Esophagus squamous epithelium (tissue), 5 donors: ENCODE measurements around the gene APP. TPM values are rescaled to one million over a fixed set of nuclear protein-coding genes. Genes with fewer than 3 reads are reported as not detected.

Experiments
- DNase-seq: peaks from one replicate; lab custom pipeline; 2025; lab: John Stamatoyannopoulos, UW
- H3K27ac ChIP-seq, 4 donors: fragments of 200-600 bp; sonication (generic); one replicate each; pipeline ENCODE4 v1.5.1; 2016 to 2019; ENCODE audit warnings: mild to moderate bottlenecking in 1 of 4
- H3K27me3 ChIP-seq, 4 donors: fragments of 200-600 bp; sonication (generic); 1 replicate in 3 of 4; 2 replicates in 1 of 4; pipeline versions ENCODE4 v1.5.1 to v1.6.0; 2017 to 2021; ENCODE audit warnings: antibody characterized with exemption in 1 of 4
- H3K36me3 ChIP-seq, 3 donors: fragments of 200-600 bp; sonication (generic); one replicate each; pipeline ENCODE4 v1.5.1; 2016 to 2019
- H3K4me1 ChIP-seq, 3 donors: fragments of 200-600 bp; sonication (generic); one replicate each; pipeline ENCODE4 v1.5.1; 2017 to 2019
- H3K4me3 ChIP-seq, 4 donors: fragments of 200-600 bp; sonication (generic); 1 replicate in 3 of 4; 2 replicates in 1 of 4; pipeline ENCODE4 v1.5.1; 2016 to 2019; ENCODE audit warnings: mild to moderate bottlenecking in 2 of 4, moderate library complexity in 1 of 4
- H3K9me3 ChIP-seq, 3 donors: fragments of 200-600 bp; sonication (generic); one replicate each; pipeline ENCODE4 v1.5.1; 2016 to 2019
- POLR2A ChIP-seq, 4 donors: fragments of 450-650 bp; IDR thresholded peaks; one replicate each; pipeline ENCODE4 v1.6.1; 2017; ENCODE audit warnings: antibody characterized with exemption in 4 of 4, mild to moderate bottlenecking in 4 of 4, moderate library complexity in 3 of 4
- WGBS, 2 donors: methylation state at CpG; one replicate each; pipeline ENCODE4 v1.1.5; 2018; 5-methylcytosine and 5-hydroxymethylcytosine counted together
- intact Hi-C: fragments of 100-400 bp; cut with DNase I; formaldehyde crosslinking; loops from one replicate; pipeline ENCODE4 v1.15.0; 2022
- total RNA-seq, 4 donors: library from RNA; depleted of rRNA; stranded (reverse); fragments of >200 nt; gene quantifications; one replicate each; pipeline ENCODE4 v1.1.0, GENCODE V29; 2016
- TF ChIP-seq, protein P1 (sequence below), 6 experiments: fragments of 450-650 bp in 4 of 6; fragments of 200-600 bp in 2 of 6; sonication (generic) in 2 of 6; IDR thresholded peaks; one replicate each; pipeline ENCODE4 v1.5.1; 2016 to 2019; ENCODE audit warnings: antibody characterized with exemption in 6 of 6, mild to moderate bottlenecking in 4 of 6, moderate library complexity in 4 of 6
- donor health status: DM: yes; HTN: yes; CAD: no.

Gene APP
- total RNA-seq, 4 donors from 2014 or later = 58.2 to 277 (median 183) TPM

GRCh38 chr21:26167593-26167992, 3.0 kb downstream of the APP start:
- no peak for TF ChIP-seq POLR2A (IDR thresholded peaks at IDR 0.05)
- TF ChIP-seq, protein P1, sequence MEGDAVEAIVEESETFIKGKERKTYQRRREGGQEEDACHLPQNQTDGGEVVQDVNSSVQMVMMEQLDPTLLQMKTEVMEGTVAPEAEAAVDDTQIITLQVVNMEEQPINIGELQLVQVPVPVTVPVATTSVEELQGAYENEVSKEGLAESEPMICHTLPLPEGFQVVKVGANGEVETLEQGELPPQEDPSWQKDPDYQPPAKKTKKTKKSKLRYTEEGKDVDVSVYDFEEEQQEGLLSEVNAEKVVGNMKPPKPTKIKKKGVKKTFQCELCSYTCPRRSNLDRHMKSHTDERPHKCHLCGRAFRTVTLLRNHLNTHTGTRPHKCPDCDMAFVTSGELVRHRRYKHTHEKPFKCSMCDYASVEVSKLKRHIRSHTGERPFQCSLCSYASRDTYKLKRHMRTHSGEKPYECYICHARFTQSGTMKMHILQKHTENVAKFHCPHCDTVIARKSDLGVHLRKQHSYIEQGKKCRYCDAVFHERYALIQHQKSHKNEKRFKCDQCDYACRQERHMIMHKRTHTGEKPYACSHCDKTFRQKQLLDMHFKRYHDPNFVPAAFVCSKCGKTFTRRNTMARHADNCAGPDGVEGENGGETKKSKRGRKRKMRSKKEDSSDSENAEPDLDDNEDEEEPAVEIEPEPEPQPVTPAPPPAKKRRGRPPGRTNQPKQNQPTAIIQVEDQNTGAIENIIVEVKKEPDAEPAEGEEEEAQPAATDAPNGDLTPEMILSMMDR (IDR thresholded peaks at IDR 0.05) = no peak
- DNase-seq = no peak
- Histone ChIP-seq H3K9me3 (no peaks in the 10 kb centered on the region), H3K4me3 (peak overlapping the region in 2 of 4 donors; percentile 91 to 94), H3K4me1 (peaks cover 12 to 52% (median 22%) of the 10 kb centered on the region in 3 donors), H3K36me3 (no peaks in the 10 kb centered on the region), H3K27me3 (no peaks in the 10 kb centered on the region), H3K27ac (peak overlapping the region in 3 of 4 donors; percentile 5 to 94 (median 12))
- WGBS, 2 donors = 43 to 50% methylated on average over 9 of the region's 9 CpGs
- intact Hi-C loops = no loop called here

DNA sequence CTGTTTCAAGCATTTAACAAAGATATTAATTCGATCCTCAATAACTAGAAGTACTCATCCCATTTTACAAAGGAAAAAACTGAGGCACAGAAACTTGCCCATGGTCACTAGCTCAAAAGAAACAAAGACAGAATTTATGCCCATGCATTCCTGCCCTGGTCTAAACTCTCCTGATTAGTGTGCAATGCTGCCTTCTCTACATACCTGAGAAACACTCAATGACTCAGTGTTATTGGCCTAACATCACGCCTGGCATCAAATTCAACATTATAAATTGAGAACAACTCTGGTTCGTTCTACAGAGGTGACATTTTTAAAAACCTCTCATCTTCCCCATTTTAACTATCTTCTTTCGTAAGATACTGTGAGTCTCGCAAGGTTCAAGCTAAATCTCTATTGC, 5.2 kb downstream of the APP start:
- H3K4me3 ChIP-seq = no peak overlapping the region
- no peaks in the 10 kb centered on the region for H3K9me3 ChIP-seq
- intact Hi-C loops = no loop called here
- H3K4me1 ChIP-seq = peaks cover 4 to 44% (median 22%) of the 10 kb centered on the region in 3 donors
- H3K36me3 ChIP-seq = no peaks in the 10 kb centered on the region
- WGBS, 2 donors = 52 to 64% methylated on average over 5 of the region's 5 CpGs
- no peak for DNase-seq
- H3K27ac ChIP-seq = no peak overlapping the region
- no peaks in the 10 kb centered on the region for H3K27me3 ChIP-seq
- no peak for TF ChIP-seq POLR2A (IDR thresholded peaks at IDR 0.05)
- TF ChIP-seq, protein P1 (IDR thresholded peaks at IDR 0.05) = no peak

DNA sequence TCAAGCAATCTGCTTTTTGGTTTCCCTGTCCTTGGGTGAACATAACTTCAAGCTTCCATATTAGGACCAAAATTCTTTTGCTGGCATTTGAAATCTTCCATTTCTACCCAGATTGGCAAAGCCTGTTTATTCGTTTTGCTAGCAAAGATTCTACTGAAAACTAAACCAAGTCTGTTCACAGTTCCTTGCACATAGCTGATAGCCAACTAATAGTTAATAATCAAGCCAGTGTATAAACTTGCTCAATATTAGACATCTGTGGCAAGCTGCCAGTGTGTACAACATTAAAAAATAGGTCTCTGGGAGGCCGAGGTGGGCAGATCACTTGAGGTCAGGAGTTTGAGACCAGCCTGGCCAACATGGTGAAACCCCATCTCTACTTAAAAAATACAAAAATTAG, 6.3 kb downstream of the APP start:
- Histone ChIP-seq H3K36me3 (no peaks in the 10 kb centered on the region), H3K4me1 (peaks cover 4 to 44% (median 25%) of the 10 kb centered on the region in 3 donors), H3K27ac (no peak overlapping the region), H3K27me3 (no peaks in the 10 kb centered on the region), H3K4me3 (no peak overlapping the region), H3K9me3 (no peaks in the 10 kb centered on the region)
- TF ChIP-seq, protein P1 (IDR thresholded peaks at IDR 0.05) = no peak
- TF ChIP-seq POLR2A (IDR thresholded peaks at IDR 0.05) = no peak
- 38 to 53% methylated on average over 2 of the region's 2 CpGs for WGBS, 2 donors
- intact Hi-C loops = no loop called here
- no peak for DNase-seq

DNA sequence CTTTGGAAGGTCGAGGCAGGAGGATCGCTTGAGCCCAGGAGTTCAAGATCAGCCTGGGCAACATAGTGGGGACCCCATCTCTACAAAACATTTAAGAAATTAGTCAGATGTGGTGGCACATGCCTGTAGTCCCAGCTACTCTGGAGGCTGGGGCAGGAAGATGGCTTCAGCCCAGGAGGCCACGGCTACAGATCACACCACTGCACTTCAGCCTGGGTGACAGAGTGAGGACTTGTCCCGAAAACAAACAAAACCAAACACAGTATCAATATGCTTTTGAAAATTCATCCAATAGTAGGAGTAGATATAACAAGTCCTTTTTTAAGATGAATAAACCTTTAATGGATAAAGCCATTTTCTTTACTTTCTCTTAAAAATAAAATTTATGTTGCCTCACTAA, 8.5 kb downstream of the APP start:
- Histone ChIP-seq H3K27ac (no peak overlapping the region), H3K36me3 (no peaks in the 10 kb centered on the region), H3K4me3 (no peak overlapping the region), H3K9me3 (no peaks in the 10 kb centered on the region), H3K27me3 (no peaks in the 10 kb centered on the region), H3K4me1 (peaks cover 3 to 42% (median 28%) of the 10 kb centered on the region in 3 donors)
- TF ChIP-seq, protein P1 (IDR thresholded peaks at IDR 0.05) = no peak
- TF ChIP-seq POLR2A (IDR thresholded peaks at IDR 0.05) = no peak
- no peak for DNase-seq
- intact Hi-C loops = no loop called here
- WGBS, 2 donors = 93 to 96% methylated on average over 4 of the region's 4 CpGs

DNA sequence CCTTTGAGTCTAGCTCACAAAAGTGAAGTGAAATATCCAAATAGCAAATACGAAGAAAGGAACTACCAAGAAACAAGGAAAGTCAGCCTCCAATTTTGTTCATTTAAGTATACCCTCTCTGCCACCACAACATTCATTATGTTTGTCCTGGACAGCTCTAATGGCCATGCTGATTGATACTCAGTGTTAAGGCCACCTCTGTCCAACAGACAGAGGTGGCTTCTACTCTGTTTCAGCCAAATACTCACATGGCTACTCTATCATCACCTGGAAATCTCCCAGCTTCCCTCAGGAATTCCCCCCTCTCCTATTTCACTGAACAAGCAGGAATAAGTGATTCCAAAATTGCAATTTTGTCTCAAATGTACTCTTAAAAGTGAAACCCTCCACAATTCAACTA, 10.7 kb downstream of the APP start:
- H3K27ac ChIP-seq = no peak overlapping the region

More for the DNA sequence above, 10.7 kb downstream of the APP start:
- intact Hi-C loops = no loop called here
- H3K4me1 ChIP-seq = peaks cover 0 to 23% (median 17%) of the 10 kb centered on the region in 3 donors
- DNase-seq = no peak
- 81 to 88% methylated on average over 1 of the region's 1 CpG for WGBS, 2 donors
- no peaks in the 10 kb centered on the region for H3K36me3 ChIP-seq
- no peak overlapping the region for H3K4me3 ChIP-seq
- TF ChIP-seq, protein P1 (IDR thresholded peaks at IDR 0.05) = no peak
- no peak for TF ChIP-seq POLR2A (IDR thresholded peaks at IDR 0.05)
- no peaks in the 10 kb centered on the region for H3K27me3 ChIP-seq
- no peaks in the 10 kb centered on the region for H3K9me3 ChIP-seq
